Activated naive CD8-positive, alpha-beta T cell treated with anti-CD3 and anti-CD28 coated beads, Interleukin-2, amount 50 U/mL, for 24 hours (primary cell): ENCODE measurements around the gene BRMS1L.

ENCODE experiments used
- ATAC-seq: fragments of 150-1000 bp; cut with Tn5 transposase; one replicate; pipeline ENCODE4 v1.10.0; 2021
- DNase-seq: peaks from one replicate; pipeline ENCODE4 v3.0.0; 2021
- H3K27ac Mint-ChIP-seq: one replicate; pipeline ENCODE4 v1.8.0; 2021; ENCODE audit warnings: mild to moderate bottlenecking, mixed read lengths
- H3K27me3 Mint-ChIP-seq: one replicate; pipeline ENCODE4 v1.8.0; 2021; ENCODE audit warnings: mixed read lengths
- H3K36me3 Mint-ChIP-seq: one replicate; pipeline ENCODE4 v1.8.0; 2021; ENCODE audit warnings: low read depth, mixed read lengths
- H3K4me1 Mint-ChIP-seq: one replicate; pipeline ENCODE4 v1.8.0; 2021; ENCODE audit warnings: mixed read lengths
- H3K4me3 Mint-ChIP-seq: one replicate; pipeline ENCODE4 v1.8.0; 2021; ENCODE audit warnings: mild to moderate bottlenecking, moderate library complexity, mixed read lengths
- H3K9me3 Mint-ChIP-seq: one replicate; pipeline ENCODE4 v1.8.0; 2021; ENCODE audit warnings: mixed read lengths

The BRMS1L gene

GRCh38 chr14:35909665-35910064 lies 83.5 kb downstream of the BRMS1L start:
- Mint-ChIP-seq H3K27me3 (no peaks in the 10 kb centered on the region), H3K27ac (no peak overlapping the region), H3K36me3 (no peaks in the 10 kb centered on the region), H3K9me3 (no peaks in the 10 kb centered on the region), H3K4me1 (no peaks in the 10 kb centered on the region), H3K4me3 (no peak overlapping the region)
- DNase-seq = no peak
- no peak for ATAC-seq

GRCh38 chr14:35910191-35910590 lies 84.1 kb downstream of the BRMS1L start:
- Mint-ChIP-seq H3K27me3 (no peaks in the 10 kb centered on the region), H3K27ac (no peak overlapping the region), H3K4me1 (no peaks in the 10 kb centered on the region), H3K9me3 (no peaks in the 10 kb centered on the region), H3K4me3 (no peak overlapping the region), H3K36me3 (no peaks in the 10 kb centered on the region)
- ATAC-seq = no peak
- DNase-seq = no peak

GRCh38 chr14:35911097-35911496 lies 85.0 kb downstream of the BRMS1L start:
- no peaks in the 10 kb centered on the region for H3K4me1 Mint-ChIP-seq
- DNase-seq (no peak), ATAC-seq (no peak)
- no peaks in the 10 kb centered on the region for H3K27me3 Mint-ChIP-seq
- H3K27ac Mint-ChIP-seq = no peak overlapping the region
- H3K9me3 Mint-ChIP-seq = no peaks in the 10 kb centered on the region
- H3K4me3 Mint-ChIP-seq = no peak overlapping the region
- H3K36me3 Mint-ChIP-seq = no peaks in the 10 kb centered on the region

GRCh38 chr14:35915185-35915584 lies 89.0 kb downstream of the BRMS1L start:
- no peak overlapping the region for H3K4me3 Mint-ChIP-seq
- ATAC-seq (no peak), DNase-seq (no peak)
- peaks cover 17% of the 10 kb centered on the region for H3K9me3 Mint-ChIP-seq
- H3K27me3 Mint-ChIP-seq = no peaks in the 10 kb centered on the region
- H3K27ac Mint-ChIP-seq = no peak overlapping the region
- H3K36me3 Mint-ChIP-seq = no peaks in the 10 kb centered on the region
- H3K4me1 Mint-ChIP-seq = no peaks in the 10 kb centered on the region

DNA sequence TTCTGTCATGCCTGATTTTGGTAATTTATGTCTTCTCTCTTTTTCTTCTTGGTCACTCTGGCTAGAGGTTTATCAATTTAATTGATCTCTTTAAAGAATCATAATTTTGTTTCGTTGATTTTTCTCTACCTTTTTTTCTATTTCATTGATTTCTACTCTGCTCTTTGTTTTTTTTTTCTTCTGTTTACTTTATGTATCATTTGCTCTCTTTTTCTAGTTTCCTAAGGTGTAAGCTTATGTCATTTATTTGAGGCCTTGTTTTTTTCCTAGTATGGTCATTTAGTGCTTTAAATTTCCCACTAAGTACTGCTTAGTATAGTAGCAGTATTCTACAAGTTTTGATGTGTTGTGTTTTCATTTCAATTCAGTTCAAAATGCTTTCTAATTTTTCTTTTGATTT lies 89.6 kb downstream of the BRMS1L start:
- no peaks in the 10 kb centered on the region for H3K27me3 Mint-ChIP-seq
- no peaks in the 10 kb centered on the region for H3K36me3 Mint-ChIP-seq
- no peak overlapping the region for H3K27ac Mint-ChIP-seq
- no peak for DNase-seq
- no peak overlapping the region for H3K4me3 Mint-ChIP-seq
- ATAC-seq = no peak
- H3K9me3 Mint-ChIP-seq = peaks cover 17% of the 10 kb centered on the region
- H3K4me1 Mint-ChIP-seq = no peaks in the 10 kb centered on the region
